SK-N-SH treated with all-trans-retinoic acid at 6 μM for 48 hours (cell line): ENCODE data around the gene PLA2G1B.

Experiments used
- ATAC-seq: fragments of 200-7000 bp; cut with Tn5 transposase; 3 replicates; pipeline ENCODE4 v1.9.1; 2020; ENCODE audit warnings: mild to moderate bottlenecking, moderate library complexity
- ARNTL ChIP-seq: fragments of 450-650 bp; formaldehyde crosslinking; IDR thresholded peaks from 2 replicates; pipeline ENCODE4 v1.5.0; 2020; ENCODE audit warnings: low read depth, mild to moderate bottlenecking, moderate library complexity, borderline replicate concordance
- CREB5 ChIP-seq: fragments of 250-450 bp; sonication (Bioruptor Pico); IDR thresholded peaks from 2 replicates; pipeline ENCODE4 v1.5.1; 2020; ENCODE audit warnings: low read depth, mild to moderate bottlenecking, moderate library complexity
- CSRNP3 ChIP-seq: fragments of 250-450 bp; sonication (Bioruptor Pico); IDR thresholded peaks from 2 replicates; pipeline ENCODE4 v1.5.1; 2021; ENCODE audit warnings: mild to moderate bottlenecking, moderate library complexity
- ESRRG ChIP-seq: fragments of 250-450 bp; sonication (Bioruptor Pico); IDR thresholded peaks from 2 replicates; pipeline ENCODE4 v1.6.1; 2021; ENCODE audit warnings: mild to moderate bottlenecking
- GLIS3 ChIP-seq: fragments of 250-450 bp; sonication (Bioruptor Pico); IDR thresholded peaks from 2 replicates; pipeline ENCODE4 v1.5.0; 2020; ENCODE audit warnings: mild to moderate bottlenecking, moderate library complexity
- ISL1 ChIP-seq: fragments of 250-450 bp; sonication (Bioruptor Pico); IDR thresholded peaks from 2 replicates; pipeline ENCODE4 v2.1.2; 2022; ENCODE audit warnings: mild to moderate bottlenecking, moderate library complexity
- OSR1 ChIP-seq: fragments of 250-450 bp; sonication (Bioruptor Pico); IDR thresholded peaks from 2 replicates; pipeline ENCODE4 v1.8.0; 2022; ENCODE audit warnings: moderate library complexity, mild to moderate bottlenecking, inconsistent platforms
- PATZ1 ChIP-seq: fragments of 250-450 bp; sonication (Bioruptor Pico); IDR thresholded peaks from 2 replicates; pipeline ENCODE4 v1.8.0; 2020; ENCODE audit warnings: mild to moderate bottlenecking, moderate library complexity, borderline replicate concordance
- POU6F1 ChIP-seq: fragments of 250-450 bp; sonication (Bioruptor Pico); IDR thresholded peaks from 2 replicates; pipeline ENCODE4 v1.8.0; 2021; ENCODE audit warnings: low read depth, mild to moderate bottlenecking, moderate library complexity, borderline replicate concordance
- SNAI2 ChIP-seq: fragments of 250-450 bp; sonication (Bioruptor Pico); IDR thresholded peaks from 2 replicates; pipeline ENCODE4 v1.5.0; 2020; ENCODE audit warnings: mild to moderate bottlenecking, moderate library complexity
- TCF4 ChIP-seq: fragments of 250-450 bp; sonication (Bioruptor Pico); IDR thresholded peaks from 2 replicates; pipeline ENCODE4 v1.8.0; 2021; ENCODE audit warnings: mild to moderate bottlenecking, moderate library complexity, borderline replicate concordance
- TSHZ2 ChIP-seq: fragments of 250-450 bp; sonication (Bioruptor Pico); IDR thresholded peaks from 2 replicates; pipeline ENCODE4 v1.5.0; 2020; ENCODE audit warnings: mild to moderate bottlenecking, moderate library complexity
- ZFP3 ChIP-seq: fragments of 250-450 bp; sonication (Bioruptor Pico); IDR thresholded peaks from 2 replicates; pipeline ENCODE4 v1.5.0; 2020; ENCODE audit warnings: mild to moderate bottlenecking, moderate library complexity
- ZFP30 ChIP-seq: fragments of 450-650 bp; formaldehyde crosslinking; IDR thresholded peaks from 2 replicates; pipeline ENCODE4 v1.5.0; 2022; ENCODE audit warnings: mild to moderate bottlenecking, moderate library complexity
- ZNF565 ChIP-seq: fragments of 450-650 bp; formaldehyde crosslinking; conservative IDR thresholded peaks from 2 replicates; pipeline ENCODE4 v1.5.0; 2020; ENCODE audit warnings: low read depth, mild to moderate bottlenecking, moderate library complexity
- ZNF70 ChIP-seq: fragments of 450-650 bp; formaldehyde crosslinking; IDR thresholded peaks from 2 replicates; pipeline ENCODE4 v1.5.0; 2020; ENCODE audit warnings: mild to moderate bottlenecking, moderate library complexity
- ZNF8 ChIP-seq: fragments of 450-650 bp; formaldehyde crosslinking; IDR thresholded peaks from 2 replicates; pipeline ENCODE4 v1.5.0; 2020; ENCODE audit warnings: mild to moderate bottlenecking, moderate library complexity

The PLA2G1B gene

GRCh38 chr12:120361506-120362208, 34.1 kb upstream of the PLA2G1B start (continued):
- no peak for TF ChIP-seq TCF4 (CRISPR knock-in tag)
- no peak for TF ChIP-seq TSHZ2 (CRISPR knock-in tag)
- TF ChIP-seq ZNF70 (CRISPR knock-in tag), result no peak
- peak; percentile 16; the same call in 1 of the 2 replicates for TF ChIP-seq GLIS3
- TF ChIP-seq ESRRG (CRISPR knock-in tag), result no peak
- 0 out of 2 replicates have a peak, but pooled peaks have one; percentile 14 for TF ChIP-seq ZFP30 (CRISPR knock-in tag)
- TF ChIP-seq, all 23 proteins: peak for 5

GRCh38 chr12:120359128-120359527, 31.5 kb upstream of the PLA2G1B start:
- TF ChIP-seq PATZ1 (CRISPR knock-in tag), result no peak
- no peak for ATAC-seq

- no peak for ATAC-seq
- TF ChIP-seq ZNF565 (CRISPR knock-in tag) (no peak), ARNTL (CRISPR knock-in tag) (no peak), TCF4 (CRISPR knock-in tag) (no peak), ZNF8 (CRISPR knock-in tag) (no peak), TSHZ2 (CRISPR knock-in tag) (no peak), ZFP30 (CRISPR knock-in tag) (no peak), POU6F1 (no peak), ZFP3 (CRISPR knock-in tag) (no peak), CSRNP3 (CRISPR knock-in tag) (no peak), ISL1 (CRISPR knock-in tag) (no peak), OSR1 (CRISPR knock-in tag) (no peak)
Observed at GRCh38 chr12:120358412-120359100, 31.0 kb upstream of the PLA2G1B start.

GRCh38 chr12:120357104-120357503, 29.5 kb upstream of the PLA2G1B start:
- peak; percentile 7; the same call in 2 of the 3 replicates for ATAC-seq
- TF ChIP-seq TSHZ2 (CRISPR knock-in tag), result no peak
- TF ChIP-seq ZNF8 (CRISPR knock-in tag), result no peak
- no peak for TF ChIP-seq CREB5 (CRISPR knock-in tag)
- TF ChIP-seq SNAI2 (CRISPR knock-in tag), result no peak
